ENCODE data around the gene SLCO2A1. TPM values are rescaled to one million over a fixed set of nuclear protein-coding genes. Genes with fewer than 3 reads are reported as not detected.

Gene SLCO2A1
- total and polyA plus RNA-seq, 2 of the 4 experiments (the other 2 are of a cell fraction), result under 0.01 to 1.5 TPM

DNA sequence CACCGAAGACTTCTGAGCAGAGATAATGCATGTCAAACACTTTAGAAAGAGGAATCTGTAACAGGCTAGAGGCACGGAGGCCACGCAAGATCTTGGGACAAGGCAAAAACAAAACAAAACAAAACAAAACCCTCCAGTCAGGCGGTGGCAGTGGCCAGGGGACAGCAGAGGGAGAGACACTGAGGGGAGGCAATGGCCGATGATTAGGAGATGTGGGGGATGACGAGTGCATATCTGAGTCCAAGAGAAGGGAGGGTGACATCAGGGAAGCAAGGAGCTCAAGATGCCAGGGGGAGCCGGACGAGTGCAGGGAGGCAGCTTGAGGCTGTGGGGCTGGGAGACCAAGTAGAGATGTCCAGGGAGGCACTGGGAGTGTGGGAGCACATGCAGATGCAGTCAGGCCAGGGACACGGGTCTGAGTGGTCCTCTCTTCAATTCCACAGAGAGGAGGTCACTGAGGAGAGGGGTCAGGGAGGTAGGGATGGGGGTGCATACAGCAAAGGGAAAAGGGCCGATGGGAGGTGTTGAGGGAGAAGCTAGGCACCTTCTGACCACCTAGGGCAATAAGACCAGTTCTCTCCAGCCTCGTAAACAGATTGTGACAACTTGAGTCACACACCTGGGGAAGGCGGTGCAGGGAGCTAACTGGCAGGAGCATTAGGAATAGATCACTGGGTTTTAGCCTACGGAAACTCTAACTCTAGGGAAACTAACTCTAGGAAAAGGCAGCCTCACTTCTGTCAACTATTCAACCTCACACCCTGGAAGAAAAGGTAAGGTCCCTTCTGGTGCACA, 29.6 kb downstream of the SLCO2A1 start:
- no peak overlapping the region for H2BK15ac ChIP-seq (ENCODE audit: low read depth, low read length)
- H3K9me3 ChIP-seq (ENCODE audit: control insufficient read depth, insufficient read depth, low read length), result peaks cover 3% of the 10 kb centered on the region; the same call in 1 of the 2 replicates
- ChIA-PET CTCF (no interaction called here), POLR2A (ENCODE audit: unreplicated experiment) (no interaction called here)
- no peaks in the 10 kb centered on the region for H3K79me1 ChIP-seq (ENCODE audit: low read depth in 1 of 2, low read length in 2 of 2)
- no peak overlapping the region for H3K56ac ChIP-seq (ENCODE audit: extremely low read depth, insufficient read depth, low read length)
- H3K18ac ChIP-seq (ENCODE audit: low read depth, low read length), result no peak overlapping the region
- 73% methylated on average over 4 of the region's 13 CpGs; no CpG with 5 or more reads in 1 of the 2 experiments for WGBS, 2 experiments (ENCODE audit: extremely low coverage in 2 of 2, insufficient read length in 1 of 2)
- 0 out of 2 replicates have a peak, but pooled peaks cover 4% of the 10 kb centered on the region for H3K9me1 ChIP-seq (ENCODE audit: insufficient read depth, low read length)
- no peak overlapping the region for H2BK5ac ChIP-seq (ENCODE audit: low read depth, low read length, poor library complexity, severe bottlenecking)
- H2BK120ac ChIP-seq (ENCODE audit: low read depth, low read length), result no peak overlapping the region
- no peak overlapping the region for H3K4me2 ChIP-seq (ENCODE audit: low read depth, low read length)
- ATAC-seq (ENCODE audit: low read depth) (no peak), DNase-seq (no peak)
- H3K14ac ChIP-seq (replicated peaks; ENCODE audit: low read depth, low read length), result no peak overlapping the region
- H3K36me3 ChIP-seq (ENCODE audit: control insufficient read depth, insufficient read depth, low read length), result no peaks in the 10 kb centered on the region
- no peak overlapping the region for H3K4me3 ChIP-seq (ENCODE audit: insufficient read depth, low read depth, low read length)
- no peak overlapping the region for H2BK20ac ChIP-seq (ENCODE audit: low read depth, low read length)
- no peak overlapping the region for H2AK9ac ChIP-seq (replicated peaks; ENCODE audit: low read depth, low read length, poor library complexity)
- H2AFZ ChIP-seq (replicated peaks; ENCODE audit: low read length, poor library complexity), result no peak overlapping the region
- no peak overlapping the region for H4K5ac ChIP-seq (ENCODE audit: low read depth, low read length)
- dilution Hi-C loops (cut with HindIII; ENCODE audit: low sequenced_read_pairs, unreplicated experiment), result no loop called here
- H3K4me1 ChIP-seq (ENCODE audit: control insufficient read depth, insufficient read depth, low read length), result peaks cover 2% of the 10 kb centered on the region; the same call in 1 of the 2 replicates
- TF ChIP-seq RFX5 (IDR thresholded peaks at IDR 0.05; ENCODE audit: low read depth, low read length) (no peak), CHD1 (IDR thresholded peaks at IDR 0.05; ENCODE audit: low read depth, low read length) (no peak), MAZ (IDR thresholded peaks at IDR 0.05; ENCODE audit: borderline replicate concordance, low read depth, low read length) (no peak), MXI1 (IDR thresholded peaks at IDR 0.05; ENCODE audit: borderline replicate concordance, low read depth, low read length) (no peak), POLR2A (IDR thresholded peaks at IDR 0.05; ENCODE audit: low read depth, low read length) (no peak), ELK1 (IDR thresholded peaks at IDR 0.05; ENCODE audit: borderline replicate concordance, low read depth, low read length) (no peak), MAFK (IDR thresholded peaks at IDR 0.05; ENCODE audit: low read depth, low read length) (no peak), RCOR1 (IDR thresholded peaks at IDR 0.05; ENCODE audit: insufficient replicate concordance, low read length) (no peak), FOS (IDR thresholded peaks at IDR 0.05; ENCODE audit: low read depth, low read length) (no peak), USF2 (IDR thresholded peaks at IDR 0.05; ENCODE audit: low read depth, low read length) (no peak), RAD21 (IDR thresholded peaks at IDR 0.05; ENCODE audit: low read length) (no peak), BHLHE40 (IDR thresholded peaks at IDR 0.05; ENCODE audit: low read depth, low read length) (no peak), CTCF (conservative IDR thresholded peaks at IDR 0.05; ENCODE audit: low read depth, low read length) (no peak), NFE2L2 (IDR thresholded peaks at IDR 0.05; ENCODE audit: low read depth, low read length) (no peak)
- H3K9ac ChIP-seq (ENCODE audit: low read depth, low read length), result no peak overlapping the region
- H3K27me3 ChIP-seq (ENCODE audit: control insufficient read depth, insufficient read depth, low read length), result peaks cover 6% of the 10 kb centered on the region
- H4K91ac ChIP-seq (ENCODE audit: insufficient read depth, low read depth, low read length), result no peak overlapping the region
- intact Hi-C loops (cut with micrococcal nuclease), result no loop called here
- no peak overlapping the region for H3K27ac ChIP-seq (ENCODE audit: insufficient read depth, low read length)
- H3K23ac ChIP-seq (ENCODE audit: low read depth, low read length), result no peak overlapping the region
- no peak overlapping the region for H3K4ac ChIP-seq (ENCODE audit: low read depth, low read length)
- H4K20me1 ChIP-seq (ENCODE audit: insufficient read depth, low read length), result no peaks in the 10 kb centered on the region; the same call in 1 of the 2 replicates
- in situ Hi-C loops (cut with MboI; ENCODE audit: low sequenced_read_pairs), result no loop called here
- no TSS peak for BruUV-seq (replicated peaks)
- no peak overlapping the region for H4K8ac ChIP-seq (ENCODE audit: low read depth in 2 of 2, low read length in 2 of 2)
- no peak overlapping the region for H2AK5ac ChIP-seq (ENCODE audit: low read depth, low read length)
